ENCODE data around the gene MACIR. TPM values are rescaled to one million over a fixed set of nuclear protein-coding genes. Genes with fewer than 3 reads are reported as not detected.

MACIR gene
- total and polyA plus RNA-seq, 2 of the 13 experiments (the other 11 are each of a cell fraction or from before 2014, with no cell fraction given), result 2.4 to 4.4 TPM

DNA sequence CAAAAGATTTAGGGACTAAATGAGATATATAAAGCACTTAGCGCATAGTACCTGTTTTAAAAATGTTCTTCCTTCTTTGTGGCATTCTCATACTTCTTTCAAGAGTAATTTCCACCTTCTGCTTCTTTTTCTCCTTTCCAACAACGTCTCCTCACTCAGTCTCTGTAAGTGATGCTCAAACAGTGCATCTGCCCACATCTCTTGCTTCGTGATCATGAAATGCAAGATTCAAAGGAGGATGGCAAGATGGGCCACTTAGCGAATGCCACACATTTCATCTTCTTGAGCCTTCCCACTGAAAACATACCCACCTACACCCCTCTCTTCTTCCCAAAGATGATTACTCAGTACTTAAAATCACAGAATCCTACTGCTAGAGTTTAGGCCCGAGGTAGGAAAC is 36.9 kb downstream of the MACIR start (continued):
- TF ChIP-seq, protein P1, sequence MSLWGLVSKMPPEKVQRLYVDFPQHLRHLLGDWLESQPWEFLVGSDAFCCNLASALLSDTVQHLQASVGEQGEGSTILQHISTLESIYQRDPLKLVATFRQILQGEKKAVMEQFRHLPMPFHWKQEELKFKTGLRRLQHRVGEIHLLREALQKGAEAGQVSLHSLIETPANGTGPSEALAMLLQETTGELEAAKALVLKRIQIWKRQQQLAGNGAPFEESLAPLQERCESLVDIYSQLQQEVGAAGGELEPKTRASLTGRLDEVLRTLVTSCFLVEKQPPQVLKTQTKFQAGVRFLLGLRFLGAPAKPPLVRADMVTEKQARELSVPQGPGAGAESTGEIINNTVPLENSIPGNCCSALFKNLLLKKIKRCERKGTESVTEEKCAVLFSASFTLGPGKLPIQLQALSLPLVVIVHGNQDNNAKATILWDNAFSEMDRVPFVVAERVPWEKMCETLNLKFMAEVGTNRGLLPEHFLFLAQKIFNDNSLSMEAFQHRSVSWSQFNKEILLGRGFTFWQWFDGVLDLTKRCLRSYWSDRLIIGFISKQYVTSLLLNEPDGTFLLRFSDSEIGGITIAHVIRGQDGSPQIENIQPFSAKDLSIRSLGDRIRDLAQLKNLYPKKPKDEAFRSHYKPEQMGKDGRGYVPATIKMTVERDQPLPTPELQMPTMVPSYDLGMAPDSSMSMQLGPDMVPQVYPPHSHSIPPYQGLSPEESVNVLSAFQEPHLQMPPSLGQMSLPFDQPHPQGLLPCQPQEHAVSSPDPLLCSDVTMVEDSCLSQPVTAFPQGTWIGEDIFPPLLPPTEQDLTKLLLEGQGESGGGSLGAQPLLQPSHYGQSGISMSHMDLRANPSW (CRISPR knock-in tag; IDR thresholded peaks at IDR 0.05; ENCODE audit: borderline replicate concordance), result no peak
- TF ChIP-seq, protein P2, sequence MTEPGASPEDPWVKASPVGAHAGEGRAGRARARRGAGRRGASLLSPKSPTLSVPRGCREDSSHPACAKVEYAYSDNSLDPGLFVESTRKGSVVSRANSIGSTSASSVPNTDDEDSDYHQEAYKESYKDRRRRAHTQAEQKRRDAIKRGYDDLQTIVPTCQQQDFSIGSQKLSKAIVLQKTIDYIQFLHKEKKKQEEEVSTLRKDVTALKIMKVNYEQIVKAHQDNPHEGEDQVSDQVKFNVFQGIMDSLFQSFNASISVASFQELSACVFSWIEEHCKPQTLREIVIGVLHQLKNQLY (CRISPR knock-in tag; IDR thresholded peaks at IDR 0.05), result no peak
- no peak for TF ChIP-seq TEAD3 (CRISPR knock-in tag; optimal IDR thresholded peaks at IDR 0.05; ENCODE audit: borderline replicate concordance)
- TF ChIP-seq ZNF747 (CRISPR knock-in tag; IDR thresholded peaks at IDR 0.05; ENCODE audit: borderline replicate concordance), result no peak

DNA sequence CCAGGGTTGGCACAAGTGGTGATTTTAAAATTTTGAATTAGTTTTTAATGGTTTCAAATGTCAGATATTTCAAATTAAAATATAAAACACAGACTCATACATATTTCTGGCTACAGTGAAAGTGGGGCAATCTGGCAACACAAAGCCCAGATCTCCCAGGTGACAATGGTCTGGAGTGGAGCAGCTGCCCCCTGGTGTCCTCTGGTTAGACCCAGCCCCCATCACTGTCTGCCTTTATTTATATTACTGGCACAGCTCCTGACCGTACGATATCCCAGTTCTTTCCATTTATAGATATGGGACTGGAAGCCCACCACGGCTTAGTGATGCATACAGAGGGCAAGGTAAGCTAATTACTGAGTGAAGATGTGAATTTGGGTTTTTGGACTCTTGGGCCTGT is 37.3 kb downstream of the MACIR start:
- Histone ChIP-seq H2AFZ (ENCODE audit: low read length) (no peak overlapping the region), H3K36me3 (replicated peaks in 1 of 2; ENCODE audit: control insufficient read depth in 1 of 2, insufficient read depth in 2 of 2, low read length in 2 of 2) (no peaks in the 10 kb centered on the region), H3K4me3 (replicated peaks in 1 of 3; ENCODE audit: insufficient read depth in 1 of 3, low read depth in 2 of 3, low read length in 3 of 3) (no peak overlapping the region), H3K9me3 (ENCODE audit: low read length) (no peaks in the 10 kb centered on the region), H3K79me2 (ENCODE audit: insufficient read depth, low read length) (no peaks in the 10 kb centered on the region), H3K27ac (ENCODE audit: extremely low read length, insufficient read depth, low read length) (no peak overlapping the region), H3K9ac (ENCODE audit: insufficient read depth, low read depth, low read length) (no peak overlapping the region), H4K20me1 (ENCODE audit: insufficient read depth, low read length) (no peaks in the 10 kb centered on the region), H3K27me3 (ENCODE audit: control insufficient read depth in 1 of 2, insufficient read depth in 2 of 2, low read length in 2 of 2) (0 out of 5 replicates have a peak, but pooled peaks cover 0 to 4% of the 10 kb centered on the region in 2 experiments), H3K4me2 (ENCODE audit: low read depth, low read length) (no peak overlapping the region), H3K4me1 (ENCODE audit: insufficient read depth, low read length) (no peaks in the 10 kb centered on the region)
- BruUV-seq (replicated peaks), result no TSS peak
- in situ Hi-C loops (cut with HindIII; ENCODE audit: extremely low pct_ligation_motif_present, low pct_unique_long_range_greater_than_20kb) (no loop called here), intact Hi-C loops (cut with micrococcal nuclease; ENCODE audit: unreplicated experiment) (loop anchor here (1.0 kb wide), 1 partner anchor 64 kb away; no protein-coding TSS in a partner anchor)
- DNase-seq (ENCODE audit: low spot score) (no peak), ATAC-seq (peak; percentile 59), FAIRE-seq (no peak)
- WGBS (ENCODE audit: low lambda C conversion rate), result 51% methylated on average over 3 of the region's 3 CpGs
- TF ChIP-seq ZNF331 (CRISPR knock-in tag; IDR thresholded peaks at IDR 0.05) (no peak), STAG1 (CRISPR knock-in tag; IDR thresholded peaks at IDR 0.05) (peak; percentile 13; the same call in 1 of the 2 replicates)
- TF ChIP-seq, protein P3, sequence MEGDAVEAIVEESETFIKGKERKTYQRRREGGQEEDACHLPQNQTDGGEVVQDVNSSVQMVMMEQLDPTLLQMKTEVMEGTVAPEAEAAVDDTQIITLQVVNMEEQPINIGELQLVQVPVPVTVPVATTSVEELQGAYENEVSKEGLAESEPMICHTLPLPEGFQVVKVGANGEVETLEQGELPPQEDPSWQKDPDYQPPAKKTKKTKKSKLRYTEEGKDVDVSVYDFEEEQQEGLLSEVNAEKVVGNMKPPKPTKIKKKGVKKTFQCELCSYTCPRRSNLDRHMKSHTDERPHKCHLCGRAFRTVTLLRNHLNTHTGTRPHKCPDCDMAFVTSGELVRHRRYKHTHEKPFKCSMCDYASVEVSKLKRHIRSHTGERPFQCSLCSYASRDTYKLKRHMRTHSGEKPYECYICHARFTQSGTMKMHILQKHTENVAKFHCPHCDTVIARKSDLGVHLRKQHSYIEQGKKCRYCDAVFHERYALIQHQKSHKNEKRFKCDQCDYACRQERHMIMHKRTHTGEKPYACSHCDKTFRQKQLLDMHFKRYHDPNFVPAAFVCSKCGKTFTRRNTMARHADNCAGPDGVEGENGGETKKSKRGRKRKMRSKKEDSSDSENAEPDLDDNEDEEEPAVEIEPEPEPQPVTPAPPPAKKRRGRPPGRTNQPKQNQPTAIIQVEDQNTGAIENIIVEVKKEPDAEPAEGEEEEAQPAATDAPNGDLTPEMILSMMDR (CRISPR knock-in tag; IDR thresholded peaks at IDR 0.05), result 0 out of 2 replicates have a peak, but pooled peaks have one; percentile 23
- CTCF ChIA-PET (ENCODE audit: low intra/inter-chr PET ratio, low total read pairs), result no interaction called here
- POLR2A ChIA-PET, result no interaction called here

All from HepG2 (cell line).